ENCODE measurements around the gene LTA4H. TPM values are rescaled to one million over a fixed set of nuclear protein-coding genes. Genes with fewer than 3 reads are reported as not detected.

Gene LTA4H
- total RNA-seq, 4 donors from 2014 or later, result 52.9 to 121 (median 70.9) TPM

- Histone ChIP-seq H3K9me3 (no peaks in the 10 kb centered on the region), H3K36me3 (no peaks in the 10 kb centered on the region), H3K4me3 (no peak overlapping the region), H3K27me3 (no peaks in the 10 kb centered on the region), H3K4me1 (no peaks in the 10 kb centered on the region), H3K27ac (no peak overlapping the region)
- no peak for DNase-seq
- TF ChIP-seq CTCF (IDR thresholded peaks at IDR 0.05) (no peak), POLR2A (IDR thresholded peaks at IDR 0.05) (no peak)
- intact Hi-C loops (cut with DNase I; ENCODE audit: low total_unique reads), result no loop called here
Measured at GRCh38 chr12:96047229-96048211, 12.1 kb upstream of the LTA4H start.

DNA sequence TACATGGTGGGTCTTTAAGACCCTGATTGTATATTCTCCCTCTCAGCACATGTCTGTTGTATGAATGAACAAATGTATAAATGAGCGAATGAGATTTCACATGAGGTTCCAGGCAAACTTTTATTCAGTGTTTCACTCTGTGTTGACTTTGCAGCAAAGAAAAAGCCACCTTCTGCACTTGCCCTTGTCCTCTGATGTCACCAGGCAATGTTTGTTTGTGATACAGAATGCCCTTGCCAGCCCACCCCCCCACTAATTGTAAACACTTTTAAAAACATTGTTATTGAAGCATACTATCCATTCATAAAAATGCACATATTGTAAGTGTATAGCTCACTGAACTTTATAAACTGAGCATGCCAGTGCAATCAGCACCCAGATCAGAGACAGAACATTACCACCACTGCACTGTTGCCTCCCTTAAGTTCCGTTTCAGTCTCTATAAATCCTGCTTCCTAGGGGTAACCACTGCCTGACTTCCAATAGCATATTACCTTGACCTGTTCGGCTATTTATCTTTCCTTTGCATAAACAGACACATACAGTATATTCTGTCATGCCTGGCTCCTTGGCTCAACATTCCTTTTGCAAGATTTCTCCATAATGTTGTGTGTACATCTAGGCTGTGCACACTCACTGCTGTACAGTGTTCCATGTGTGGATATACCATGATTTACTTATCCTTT is 11.3 kb upstream of the LTA4H start:
- H3K4me3 ChIP-seq, result no peak overlapping the region
- H3K9me3 ChIP-seq, result no peaks in the 10 kb centered on the region
- no peaks in the 10 kb centered on the region for H3K4me1 ChIP-seq
- no peak for TF ChIP-seq CTCF (IDR thresholded peaks at IDR 0.05)
- no peak for TF ChIP-seq POLR2A (IDR thresholded peaks at IDR 0.05)
- no peaks in the 10 kb centered on the region for H3K36me3 ChIP-seq
- H3K27me3 ChIP-seq, result no peaks in the 10 kb centered on the region
- intact Hi-C loops (cut with DNase I; ENCODE audit: low total_unique reads), result no loop called here
- no peak overlapping the region for H3K27ac ChIP-seq
- DNase-seq, result no peak

GRCh38 chr12:96045566-96045965 is 10.2 kb upstream of the LTA4H start:
- TF ChIP-seq POLR2A (IDR thresholded peaks at IDR 0.05), result no peak
- TF ChIP-seq CTCF (IDR thresholded peaks at IDR 0.05), result no peak
- intact Hi-C loops (cut with DNase I; ENCODE audit: low total_unique reads), result no loop called here
- no peak for DNase-seq

GRCh38 chr12:96044943-96045290 is 9.5 kb upstream of the LTA4H start:
- intact Hi-C loops (cut with DNase I; ENCODE audit: low total_unique reads), result no loop called here
- Histone ChIP-seq H3K27me3 (no peaks in the 10 kb centered on the region), H3K9me3 (no peaks in the 10 kb centered on the region), H3K4me1 (no peaks in the 10 kb centered on the region), H3K27ac (no peak overlapping the region), H3K36me3 (no peaks in the 10 kb centered on the region), H3K4me3 (no peak overlapping the region)
- no peak for DNase-seq
- TF ChIP-seq POLR2A (IDR thresholded peaks at IDR 0.05) (no peak), CTCF (IDR thresholded peaks at IDR 0.05) (no peak)

More at GRCh38 chr12:96045566-96045965, 10.2 kb upstream of the LTA4H start:
- H3K9me3 ChIP-seq, result no peaks in the 10 kb centered on the region
- H3K4me3 ChIP-seq, result no peak overlapping the region
- H3K27ac ChIP-seq, result no peak overlapping the region
- H3K27me3 ChIP-seq, result no peaks in the 10 kb centered on the region
- H3K4me1 ChIP-seq, result no peaks in the 10 kb centered on the region
- H3K36me3 ChIP-seq, result no peaks in the 10 kb centered on the region
